ENCODE results near the gene IQCF5. TPM values are rescaled to one million over a fixed set of nuclear protein-coding genes. Genes with fewer than 3 reads are reported as not detected.
"Not testable (repeated sequence)": the region's sequence is repeated elsewhere in the genome, so short reads cannot be mapped to it uniquely, and the experiment has no call there.

The IQCF5 gene
- total RNA-seq = not detected

GRCh38 chr3:51875501-51875900, at the start of gene IQCF5:
Gene IQCF5, minus strand, starts transcription at chr3:51875601. Its CDS starts 70 bp downstream, at chr3:51875531.
- Histone ChIP-seq H3K27ac (replicated peaks in 1 of 4) (no peak within 1 kb of the TSS), H3K27me3 (peaks cover 0 to 8% (median 0%) of the 10 kb centered on the region in 4 donors), H3K9me3 (no peaks in the 10 kb centered on the region), H3K4me3 (no peak within 1 kb of the TSS), H3K4me1 (no peaks in the 10 kb centered on the region), H3K36me3 (no peaks in the 10 kb centered on the region)
- WGBS = 92% methylated on average over 4 of the region's 4 CpGs
- intact Hi-C loops (cut with DNase I) = no loop called here
- no peak for TF ChIP-seq EP300 (IDR thresholded peaks at IDR 0.05)
- TF ChIP-seq POLR2AphosphoS5 (IDR thresholded peaks at IDR 0.05) = no peak
- TF ChIP-seq CTCF (IDR thresholded peaks at IDR 0.05) = no peak
- no peak for TF ChIP-seq POLR2A (IDR thresholded peaks at IDR 0.05; ENCODE audit: low read depth)
- DNase-seq (ENCODE audit: extremely low spot score) = no peak

- H3K36me3 ChIP-seq = no peaks in the 10 kb centered on the region
- no peak for DNase-seq (ENCODE audit: extremely low spot score)
- no peak overlapping the region for H3K4me3 ChIP-seq
- no peaks in the 10 kb centered on the region for H3K9me3 ChIP-seq
- H3K4me1 ChIP-seq = peaks cover 0 to 5% (median 0%) of the 10 kb centered on the region in 4 donors
- H3K27me3 ChIP-seq = peaks cover 0 to 10% (median 0%) of the 10 kb centered on the region in 4 donors
- H3K27ac ChIP-seq (replicated peaks in 1 of 4) = no peak overlapping the region
- TF ChIP-seq EP300 (IDR thresholded peaks at IDR 0.05) (no peak), POLR2A (IDR thresholded peaks at IDR 0.05; ENCODE audit: low read depth) (no peak)
- intact Hi-C loops (cut with DNase I) = no loop called here
- WGBS = 70% methylated on average over 11 of the region's 11 CpGs
These were observed 45.7 kb upstream of the IQCF5 start for GRCh38 chr3:51921081-51921578.

GRCh38 chr3:51916418-51916817, 41.0 kb upstream of the IQCF5 start:
- no peaks in the 10 kb centered on the region for H3K9me3 ChIP-seq
- intact Hi-C loops (cut with DNase I) = no loop called here
- 24% methylated on average over 5 of the region's 5 CpGs for WGBS
- H3K4me3 ChIP-seq = no peak overlapping the region
- DNase-seq (ENCODE audit: extremely low spot score) = no peak
- H3K36me3 ChIP-seq = no peaks in the 10 kb centered on the region
- peaks cover 0 to 10% (median 0%) of the 10 kb centered on the region in 4 donors for H3K27me3 ChIP-seq
- TF ChIP-seq EP300 (IDR thresholded peaks at IDR 0.05) (no peak), POLR2AphosphoS5 (IDR thresholded peaks at IDR 0.05) (no peak), CTCF (IDR thresholded peaks at IDR 0.05) (no peak), POLR2A (IDR thresholded peaks at IDR 0.05; ENCODE audit: low read depth) (no peak)
- no peak overlapping the region for H3K27ac ChIP-seq (replicated peaks in 1 of 4)
- peaks cover 0 to 5% (median 0%) of the 10 kb centered on the region in 4 donors for H3K4me1 ChIP-seq

GRCh38 chr3:51908026-51908425, 32.6 kb upstream of the IQCF5 start:
- TF ChIP-seq CTCF (IDR thresholded peaks at IDR 0.05) (no peak), EP300 (IDR thresholded peaks at IDR 0.05) (no peak), POLR2AphosphoS5 (IDR thresholded peaks at IDR 0.05) (no peak), POLR2A (IDR thresholded peaks at IDR 0.05; ENCODE audit: low read depth) (no peak)

GRCh38 chr3:51904034-51904823, 28.8 kb upstream of the IQCF5 start:
- no peaks in the 10 kb centered on the region for H3K36me3 ChIP-seq
- H3K4me1 ChIP-seq = no peaks in the 10 kb centered on the region
- WGBS = 88% methylated on average over 2 of the region's 2 CpGs
- no peak overlapping the region for H3K27ac ChIP-seq (replicated peaks in 1 of 4)
- peak; percentile 90 for DNase-seq (ENCODE audit: extremely low spot score)
- intact Hi-C loops (cut with DNase I) = no loop called here
- H3K27me3 ChIP-seq = peaks cover 0 to 4% (median 0%) of the 10 kb centered on the region in 4 donors
- peaks cover 0 to 8% (median 0%) of the 10 kb centered on the region in 4 donors for H3K9me3 ChIP-seq
- no peak overlapping the region for H3K4me3 ChIP-seq
- no peak for TF ChIP-seq CTCF (IDR thresholded peaks at IDR 0.05)
- TF ChIP-seq POLR2A (IDR thresholded peaks at IDR 0.05; ENCODE audit: low read depth) = no peak
- TF ChIP-seq EP300 (IDR thresholded peaks at IDR 0.05) = no peak
- TF ChIP-seq POLR2AphosphoS5 (IDR thresholded peaks at IDR 0.05) = no peak

More at GRCh38 chr3:51908026-51908425, 32.6 kb upstream of the IQCF5 start:
- WGBS = 81% methylated on average over 4 of the region's 4 CpGs
- H3K27me3 ChIP-seq = no peaks in the 10 kb centered on the region
- H3K27ac ChIP-seq (replicated peaks in 1 of 4) = no peak overlapping the region
- peaks cover 0 to 11% (median 0%) of the 10 kb centered on the region in 4 donors for H3K9me3 ChIP-seq
- H3K4me3 ChIP-seq = no peak overlapping the region
- H3K36me3 ChIP-seq = no peaks in the 10 kb centered on the region
- intact Hi-C loops (cut with DNase I) = no loop called here
- DNase-seq (ENCODE audit: extremely low spot score) = no peak
- H3K4me1 ChIP-seq = no peaks in the 10 kb centered on the region

- H3K4me3 ChIP-seq; H3K36me3 ChIP-seq; H3K27ac ChIP-seq (replicated peaks in 1 of 4); intact Hi-C loops (cut with DNase I); H3K9me3 ChIP-seq; H3K27me3 ChIP-seq; H3K4me1 ChIP-seq: not testable (repeated sequence)
- WGBS = 75% methylated on average over 7 of the region's 7 CpGs
- peak; percentile 8 for DNase-seq (ENCODE audit: extremely low spot score)
These were observed 27.0 kb upstream of the IQCF5 start for GRCh38 chr3:51902361-51902760.

- H3K4me3 ChIP-seq; H3K27ac ChIP-seq (replicated peaks in 1 of 4); intact Hi-C loops (cut with DNase I); H3K4me1 ChIP-seq; H3K27me3 ChIP-seq; H3K9me3 ChIP-seq; H3K36me3 ChIP-seq: not testable (repeated sequence)
- DNase-seq (ENCODE audit: extremely low spot score) = peak; percentile 19
- 76% methylated on average over 7 of the region's 7 CpGs for WGBS
These were observed 24.6 kb upstream of the IQCF5 start for GRCh38 chr3:51900043-51900442.

Data from esophagus muscularis mucosa (tissue), 4 donors.